Embryonic facial prominence (tissue), 1 donor: ENCODE data around the gene TRDMT1.

Experiments used
- DNase-seq: peaks from one replicate; pipeline ENCODE4 v3.0.0-alpha.2; 2016; ENCODE audit errors: extremely low spot score

TRDMT1 gene

GRCh38 chr10:17231788-17232187, 30.3 kb upstream of the TRDMT1 start:
- DNase-seq = no peak

DNA sequence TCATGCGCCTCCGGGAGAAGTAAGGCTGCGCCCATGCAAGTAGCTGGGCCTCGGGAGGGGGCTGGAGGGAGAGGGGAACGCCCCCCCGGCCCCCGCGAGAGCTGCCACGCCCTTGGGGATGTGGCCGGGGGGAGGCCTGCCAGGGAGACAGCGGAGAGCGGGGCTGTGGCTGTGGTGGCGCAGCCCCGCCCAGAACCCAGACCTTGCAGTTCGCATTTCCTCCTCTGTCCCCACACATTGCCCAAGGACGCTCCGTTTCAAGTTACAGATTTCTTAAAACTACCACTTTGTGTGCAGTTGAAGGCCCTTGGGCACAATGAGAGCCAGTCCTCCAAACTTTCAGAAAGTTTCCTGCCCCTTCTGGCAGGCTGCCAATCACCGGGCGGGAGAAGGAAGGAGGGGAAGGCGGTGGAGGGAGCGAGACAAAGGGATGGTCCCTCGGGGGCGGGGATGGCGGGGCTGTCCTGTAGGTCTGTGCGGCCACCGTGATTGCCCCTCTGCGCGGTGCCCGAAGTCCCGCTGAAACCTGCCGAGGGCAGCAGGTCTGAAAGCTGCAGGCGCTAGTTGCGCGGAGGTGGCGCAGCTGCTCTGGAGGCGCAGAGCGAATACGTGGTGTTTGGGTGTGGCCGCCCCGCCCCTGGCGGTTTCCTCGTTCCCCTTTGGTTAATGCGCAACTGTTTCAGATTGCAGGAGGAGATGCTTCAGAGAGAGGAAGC, 28.7 kb upstream of the TRDMT1 start:
- DNase-seq = peak; percentile 73

DNA sequence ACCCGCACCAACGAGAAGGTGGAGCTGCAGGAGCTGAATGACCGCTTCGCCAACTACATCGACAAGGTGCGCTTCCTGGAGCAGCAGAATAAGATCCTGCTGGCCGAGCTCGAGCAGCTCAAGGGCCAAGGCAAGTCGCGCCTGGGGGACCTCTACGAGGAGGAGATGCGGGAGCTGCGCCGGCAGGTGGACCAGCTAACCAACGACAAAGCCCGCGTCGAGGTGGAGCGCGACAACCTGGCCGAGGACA, 28.2 kb upstream of the TRDMT1 start:
- no peak for DNase-seq

- peak; percentile 92 for DNase-seq
Measured at GRCh38 chr10:17229016-17229716, 27.7 kb upstream of the TRDMT1 start.

DNA sequence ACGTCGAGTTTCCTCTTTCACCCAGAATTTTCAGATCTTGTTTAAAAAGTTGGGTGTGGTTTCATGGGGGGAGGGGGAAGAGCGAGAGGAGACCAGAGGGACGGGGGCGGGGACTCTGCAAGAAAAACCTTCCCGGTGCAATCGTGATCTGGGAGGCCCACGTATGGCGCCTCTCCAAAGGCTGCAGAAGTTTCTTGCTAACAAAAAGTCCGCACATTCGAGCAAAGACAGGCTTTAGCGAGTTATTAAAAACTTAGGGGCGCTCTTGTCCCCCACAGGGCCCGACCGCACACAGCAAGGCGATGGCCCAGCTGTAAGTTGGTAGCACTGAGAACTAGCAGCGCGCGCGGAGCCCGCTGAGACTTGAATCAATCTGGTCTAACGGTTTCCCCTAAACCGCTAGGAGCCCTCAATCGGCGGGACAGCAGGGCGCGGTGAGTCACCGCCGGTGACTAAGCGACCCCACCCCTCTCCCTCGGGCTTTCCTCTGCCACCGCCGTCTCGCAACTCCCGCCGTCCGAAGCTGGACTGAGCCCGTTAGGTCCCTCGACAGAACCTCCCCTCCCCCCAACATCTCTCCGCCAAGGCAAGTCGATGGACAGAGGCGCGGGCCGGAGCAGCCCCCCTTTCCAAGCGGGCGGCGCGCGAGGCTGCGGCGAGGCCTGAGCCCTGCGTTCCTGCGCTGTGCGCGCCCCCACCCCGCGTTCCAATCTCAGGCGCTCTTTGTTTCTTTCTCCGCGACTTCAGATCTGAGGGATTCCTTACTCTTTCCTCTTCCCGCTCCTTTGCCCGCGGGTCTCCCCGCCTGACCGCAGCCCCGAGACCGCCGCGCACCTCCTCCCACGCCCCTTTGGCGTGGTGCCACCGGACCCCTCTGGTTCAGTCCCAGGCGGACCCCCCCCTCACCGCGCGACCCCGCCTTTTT, 26.9 kb upstream of the TRDMT1 start, which contains the start of gene VIM:
Gene VIM (plus strand): TSS at position 151 of the 925 bp plus-strand sequence. CDS start 1,182 bp downstream, outside the sequence.
- DNase-seq = peak; percentile 74

GRCh38 chr10:17227367-17228090, 26.1 kb upstream of the TRDMT1 start:
- DNase-seq = no peak

DNA sequence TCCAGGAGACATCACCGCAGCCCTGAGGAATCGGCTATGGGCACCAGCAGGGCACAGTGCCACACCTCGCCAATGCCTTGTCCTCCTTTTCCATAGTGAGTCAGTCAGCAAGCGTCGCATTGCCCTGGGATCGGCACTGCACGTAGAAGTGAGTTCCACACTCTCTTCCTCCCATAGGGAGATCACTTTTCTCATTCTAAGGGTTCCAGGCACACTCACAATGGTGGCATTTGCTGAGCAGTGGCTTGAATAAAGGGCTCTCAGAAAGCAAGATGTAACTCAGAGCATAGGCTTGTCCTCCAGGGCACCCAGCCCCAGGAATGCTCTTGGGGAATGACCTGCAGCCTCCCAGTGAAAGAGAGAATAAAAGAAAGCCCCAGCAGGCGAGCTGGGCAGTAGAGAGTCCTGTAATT, 25.4 kb upstream of the TRDMT1 start:
- no peak for DNase-seq

- no peak for DNase-seq
Measured at GRCh38 chr10:17225808-17226207, 24.3 kb upstream of the TRDMT1 start.

GRCh38 chr10:17222329-17222728, 20.9 kb upstream of the TRDMT1 start:
- DNase-seq = no peak

DNA sequence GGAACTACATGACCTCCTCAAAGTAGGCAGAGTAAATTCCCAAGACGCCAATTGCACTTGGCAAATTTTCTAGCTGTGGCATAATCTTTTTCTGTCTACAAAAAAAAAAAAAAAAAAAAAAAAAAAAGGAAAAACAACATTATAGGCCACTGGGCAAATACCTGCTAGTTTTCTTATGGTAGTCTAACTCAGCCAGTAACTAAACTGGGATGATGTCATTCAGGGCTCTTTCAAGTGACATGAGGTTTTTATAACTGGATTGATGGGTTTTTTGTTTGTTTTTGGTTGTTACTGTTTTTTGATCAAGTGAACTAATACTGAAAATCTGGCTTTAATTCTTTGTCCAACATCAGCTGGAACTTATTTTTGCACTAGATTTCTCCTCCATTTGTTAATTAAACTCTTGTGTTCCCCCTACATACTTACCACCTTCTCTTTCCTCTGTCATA, 19.2 kb upstream of the TRDMT1 start:
- DNase-seq = no peak

- no peak for DNase-seq
Measured at GRCh38 chr10:17219024-17219423, 17.6 kb upstream of the TRDMT1 start.

- no peak for DNase-seq
Measured at GRCh38 chr10:17217631-17218232, 16.3 kb upstream of the TRDMT1 start.

- DNase-seq = no peak
Measured at GRCh38 chr10:17216901-17217395, 15.5 kb upstream of the TRDMT1 start.

GRCh38 chr10:17216217-17216900, 14.9 kb upstream of the TRDMT1 start:
- no peak for DNase-seq

- DNase-seq = no peak
Measured at GRCh38 chr10:17215782-17216122, 14.3 kb upstream of the TRDMT1 start.

DNA sequence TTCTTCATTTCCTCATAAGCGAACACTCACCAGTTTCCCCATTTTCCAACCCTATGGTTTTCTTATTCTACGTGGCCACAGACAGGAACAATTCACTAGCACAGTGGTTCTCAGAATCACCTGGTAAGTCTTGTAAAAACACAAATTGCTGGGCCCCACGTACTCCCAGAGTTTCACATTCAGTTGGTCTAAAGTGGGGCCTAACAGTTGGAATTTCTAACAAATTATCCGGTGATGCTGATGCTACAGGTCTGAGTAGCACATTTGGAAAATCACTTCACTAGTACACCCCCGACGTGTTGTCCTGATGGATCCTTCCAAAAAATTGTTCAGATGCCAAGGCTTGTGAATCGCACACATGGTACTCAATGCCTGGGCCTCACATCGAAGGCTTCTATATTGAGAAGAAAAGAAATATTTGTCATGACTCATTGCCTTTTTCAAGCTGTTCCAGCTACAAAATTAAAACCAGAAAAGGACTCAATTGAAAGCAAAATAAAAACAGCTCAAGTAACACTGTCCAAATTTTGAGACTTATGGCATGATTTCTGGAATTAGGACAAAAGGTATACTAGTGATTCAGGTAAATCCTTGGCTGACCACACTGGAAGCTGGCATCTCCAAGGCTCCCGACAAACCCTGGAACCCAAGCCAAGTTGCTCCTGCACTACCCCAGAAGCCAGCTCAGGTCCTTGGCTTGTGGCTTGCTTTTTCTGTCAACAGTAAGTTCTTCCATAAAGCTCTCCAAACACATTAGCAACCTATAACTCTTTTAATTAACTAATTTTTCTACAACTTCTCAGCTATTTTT, 13.7 kb upstream of the TRDMT1 start:
- DNase-seq = peak; percentile 80

DNA sequence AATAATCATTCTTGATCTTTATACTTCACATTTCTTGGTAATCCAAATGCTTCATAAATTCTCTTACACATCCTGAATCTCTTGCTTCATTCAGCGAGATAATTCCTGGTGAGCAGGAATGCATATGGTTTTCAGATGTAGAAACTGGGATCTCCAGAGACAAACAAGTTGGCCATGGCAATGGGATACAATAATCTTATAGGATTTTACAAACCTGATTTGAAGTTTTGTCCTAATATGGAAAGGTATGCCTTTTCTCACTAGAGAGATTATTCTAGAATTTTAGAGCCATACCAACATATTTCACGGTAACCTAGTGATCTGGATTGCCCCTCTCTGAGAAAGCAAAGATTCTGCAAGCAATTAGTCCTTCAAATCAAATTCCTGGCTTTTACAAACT, 13.1 kb upstream of the TRDMT1 start:
- DNase-seq = no peak

DNA sequence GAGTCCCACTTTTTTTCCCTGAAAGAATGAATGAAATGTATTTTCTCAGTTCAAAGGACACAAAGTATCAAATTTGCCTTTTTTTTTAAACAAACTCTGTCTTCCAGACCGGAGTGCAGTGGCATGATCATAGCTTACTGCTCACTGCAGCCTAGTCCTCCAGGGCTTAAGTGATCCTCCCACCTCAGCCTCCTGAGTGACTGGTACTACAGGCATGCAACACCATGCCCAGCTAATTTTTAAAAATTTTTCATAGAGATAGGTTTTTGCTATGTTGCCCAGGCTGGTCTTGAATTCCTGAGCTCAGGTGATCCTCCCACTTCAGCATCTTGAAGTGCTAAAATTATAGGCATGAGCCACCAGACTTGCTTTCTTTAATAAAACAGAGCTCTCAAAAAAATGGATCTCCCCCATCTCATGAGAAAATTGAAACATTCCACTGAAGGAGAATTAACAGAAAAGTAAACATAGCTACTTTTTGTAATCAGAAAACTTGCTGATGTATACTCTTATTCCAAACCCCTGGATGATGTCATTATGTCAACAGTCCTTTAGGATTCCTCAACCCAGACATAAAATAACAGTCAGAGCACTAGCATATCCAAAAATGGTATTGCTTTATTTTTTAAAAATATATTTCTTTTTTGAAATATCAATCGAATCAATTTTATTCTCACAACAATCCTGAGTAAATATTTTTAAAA, 12.3 kb upstream of the TRDMT1 start:
- no peak for DNase-seq

- DNase-seq = no peak
Measured at GRCh38 chr10:17212802-17213221, 11.3 kb upstream of the TRDMT1 start.
